ENCODE data around the gene XNDC1N. TPM values are rescaled to one million over a fixed set of nuclear protein-coding genes. Genes with fewer than 3 reads are reported as not detected.

XNDC1N gene
- polyA plus RNA-seq, 1 of the 3 experiments (the other 2 are of a cell fraction): 3.4 TPM

DNA sequence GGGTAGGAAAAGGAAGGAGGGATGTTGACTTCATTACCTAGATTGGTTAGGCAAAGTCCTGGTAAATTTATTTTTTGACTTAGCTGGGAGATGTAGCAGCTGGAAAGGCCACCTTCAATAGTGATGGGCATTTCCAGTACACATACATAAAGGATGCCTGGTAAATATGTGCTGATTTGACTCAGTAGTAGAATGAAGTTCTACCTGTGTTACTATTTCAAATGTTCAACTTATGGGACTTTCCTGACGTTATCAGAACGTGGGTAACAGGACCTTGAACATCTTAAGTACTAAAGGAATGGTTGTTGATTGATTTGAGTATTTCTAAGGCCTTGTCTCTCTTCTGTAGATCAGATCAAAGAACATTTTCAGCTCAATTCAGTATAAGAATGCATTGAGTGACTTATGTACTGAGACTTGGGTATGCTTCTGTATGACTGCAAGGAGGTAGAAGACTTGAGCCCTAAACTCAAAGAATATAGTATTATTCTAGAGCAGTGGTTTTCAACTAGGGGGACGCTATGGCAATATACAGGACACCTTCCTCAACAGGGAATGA, 27.6 kb upstream of the XNDC1N start:
- H3K27ac ChIP-seq (ENCODE audit: low read depth in 2 of 2, low read length in 1 of 2): no peak overlapping the region
- H3K4me2 ChIP-seq: no peak overlapping the region
- no peak overlapping the region for H3K9ac ChIP-seq
- CTCF ChIA-PET: interaction anchor here (0.9 to 4.5 kb wide), 7 partner anchors 12 to 282 kb away, joined by 3 to 24 read pairs (median 3); no protein-coding TSS in a partner anchor
- H3K9me3 ChIP-seq: no peaks in the 10 kb centered on the region
- peaks cover 89% of the 10 kb centered on the region; the same call in 1 of the 2 replicates for H3K79me2 ChIP-seq (ENCODE audit: insufficient read depth)
- no peaks in the 10 kb centered on the region for H4K20me1 ChIP-seq (ENCODE audit: insufficient read depth)
- H3K9me2 ChIP-seq: no peaks in the 10 kb centered on the region
- no peaks in the 10 kb centered on the region for H3K4me1 ChIP-seq (ENCODE audit: control insufficient read depth in 1 of 2, insufficient read depth in 2 of 2, low read depth in 1 of 2, low read length in 1 of 2)
- no peak for DNase-seq
- POLR2A ChIA-PET: no interaction called here
- no peak overlapping the region for H2AFZ ChIP-seq (ENCODE audit: low read depth)
- H3K27me3 ChIP-seq (ENCODE audit: insufficient read depth): no peaks in the 10 kb centered on the region
- 63% methylated on average over 3 of the region's 3 CpGs for WGBS (ENCODE audit: low lambda C conversion rate)
- no peaks in the 10 kb centered on the region for H3F3A ChIP-seq (replicated peaks; ENCODE audit: insufficient read depth)
- H3K36me3 ChIP-seq (replicated peaks in 1 of 2; ENCODE audit: control insufficient read depth in 1 of 2, insufficient read depth in 2 of 2, low read length in 1 of 2): peaks cover 6 to 11% of the 10 kb centered on the region in 2 experiments
- TF ChIP-seq TAF1 (IDR thresholded peaks at IDR 0.05; ENCODE audit: borderline replicate concordance, low read depth, low read length) (no peak), RCOR1 (IDR thresholded peaks at IDR 0.05; ENCODE audit: low read length) (no peak), RXRA (IDR thresholded peaks at IDR 0.05; ENCODE audit: borderline replicate concordance, low read depth) (no peak), RFX5 (IDR thresholded peaks at IDR 0.05; ENCODE audit: low read length) (no peak)
- H3K4me3 ChIP-seq (ENCODE audit: low read depth in 2 of 2, low read length in 1 of 2): no peak overlapping the region

- no peaks in the 10 kb centered on the region for H4K20me1 ChIP-seq (ENCODE audit: insufficient read depth)
- WGBS (ENCODE audit: low lambda C conversion rate): 97% methylated on average over 4 of the region's 4 CpGs
- TF ChIP-seq ELF1 (IDR thresholded peaks at IDR 0.05) (no peak), MAX (IDR thresholded peaks at IDR 0.05; ENCODE audit: low read depth) (no peak), RCOR1 (IDR thresholded peaks at IDR 0.05; ENCODE audit: low read length) (no peak), RFX5 (IDR thresholded peaks at IDR 0.05; ENCODE audit: low read length) (no peak), RXRA (IDR thresholded peaks at IDR 0.05; ENCODE audit: borderline replicate concordance, low read depth) (no peak), GATA2 (CRISPR knock-in tag; IDR thresholded peaks at IDR 0.05) (no peak), CHD2 (IDR thresholded peaks at IDR 0.05; ENCODE audit: low read length, partially characterized antibody) (no peak), MXI1 (IDR thresholded peaks at IDR 0.05; ENCODE audit: low read depth, low read length) (no peak), NRF1 (IDR thresholded peaks at IDR 0.05; ENCODE audit: low read depth, low read length) (no peak), NFIC (IDR thresholded peaks at IDR 0.05; ENCODE audit: borderline replicate concordance) (no peak), TCF12 (IDR thresholded peaks at IDR 0.05) (no peak), CTCF (IDR thresholded peaks at IDR 0.05) (no peak), GABPA (IDR thresholded peaks at IDR 0.05; ENCODE audit: low read depth) (no peak)
- TF ChIP-seq, protein P1, sequence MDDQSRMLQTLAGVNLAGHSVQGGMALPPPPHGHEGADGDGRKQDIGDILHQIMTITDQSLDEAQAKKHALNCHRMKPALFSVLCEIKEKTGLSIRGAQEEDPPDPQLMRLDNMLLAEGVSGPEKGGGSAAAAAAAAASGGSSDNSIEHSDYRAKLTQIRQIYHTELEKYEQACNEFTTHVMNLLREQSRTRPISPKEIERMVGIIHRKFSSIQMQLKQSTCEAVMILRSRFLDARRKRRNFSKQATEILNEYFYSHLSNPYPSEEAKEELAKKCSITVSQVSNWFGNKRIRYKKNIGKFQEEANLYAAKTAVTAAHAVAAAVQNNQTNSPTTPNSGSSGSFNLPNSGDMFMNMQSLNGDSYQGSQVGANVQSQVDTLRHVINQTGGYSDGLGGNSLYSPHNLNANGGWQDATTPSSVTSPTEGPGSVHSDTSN (IDR thresholded peaks at IDR 0.05): no peak
Measured at GRCh38 chr11:71951741-71952310, 23.4 kb upstream of the XNDC1N start.

More at GRCh38 chr11:71951741-71952310, 23.4 kb upstream of the XNDC1N start:
- no peak for DNase-seq
- peaks cover 98% of the 10 kb centered on the region for H3K79me2 ChIP-seq (ENCODE audit: insufficient read depth)
- no peak overlapping the region for H3K27ac ChIP-seq (ENCODE audit: low read depth in 2 of 2, low read length in 1 of 2)
- no peaks in the 10 kb centered on the region for H3K9me3 ChIP-seq
- H3K9ac ChIP-seq: no peak overlapping the region
- H3K4me2 ChIP-seq: no peak overlapping the region
- ChIA-PET POLR2A (no interaction called here), CTCF (interaction anchor here (0.6 to 1.4 kb wide), 3 partner anchors 140 to 480 kb away, joined by 3 to 4 read pairs (median 4); no protein-coding TSS in a partner anchor)
- H3K27me3 ChIP-seq (ENCODE audit: insufficient read depth): no peaks in the 10 kb centered on the region
- H3K4me1 ChIP-seq (ENCODE audit: control insufficient read depth in 1 of 2, insufficient read depth in 2 of 2, low read depth in 1 of 2, low read length in 1 of 2): peaks cover 0 to 7% of the 10 kb centered on the region in 2 experiments; a peak in 2 of 4 replicates
- no peaks in the 10 kb centered on the region for H3K36me3 ChIP-seq (replicated peaks in 1 of 2; ENCODE audit: control insufficient read depth in 1 of 2, insufficient read depth in 2 of 2, low read length in 1 of 2)
- peaks cover 5% of the 10 kb centered on the region for H3F3A ChIP-seq (replicated peaks; ENCODE audit: insufficient read depth)
- no peaks in the 10 kb centered on the region for H3K9me2 ChIP-seq
- H2AFZ ChIP-seq (ENCODE audit: low read depth): no peak overlapping the region
- H3K4me3 ChIP-seq (ENCODE audit: low read depth in 2 of 2, low read length in 1 of 2): no peak overlapping the region
